Stimulated activated CD4-positive, alpha-beta T cell treated with anti-CD3 and anti-CD28 coated beads, Interleukin-15, amount 100 ng/mL, for 48 hours (primary cell): Measurements from ENCODE around the gene GNLY.
"Not testable (repeated sequence)": the region's sequence is repeated elsewhere in the genome, so short reads cannot be mapped to it uniquely, and the experiment has no call there.

ENCODE experiments used
- DNase-seq, 2 donors: peaks; one replicate each; pipeline ENCODE4 v3.0.0-alpha.2; 2020; ENCODE audit warnings: low read depth in 2 of 2

GNLY gene

GRCh38 chr2:85710687-85711577, 16.8 kb downstream of the GNLY start:
- no peak for DNase-seq

GRCh38 chr2:85711578-85712060, 17.5 kb downstream of the GNLY start:
- DNase-seq: no peak

- no peak for DNase-seq
Measured at GRCh38 chr2:85712336-85712735, 18.2 kb downstream of the GNLY start.

GRCh38 chr2:85712849-85713612, 18.9 kb downstream of the GNLY start:
- no peak for DNase-seq

GRCh38 chr2:85713836-85714235, 19.7 kb downstream of the GNLY start:
- no peak for DNase-seq

- DNase-seq: not testable (repeated sequence)
Measured at GRCh38 chr2:85714421-85714820, 20.3 kb downstream of the GNLY start.

- no peak for DNase-seq
Measured at GRCh38 chr2:85714841-85715240, 20.7 kb downstream of the GNLY start.

GRCh38 chr2:85716346-85716914, 22.3 kb downstream of the GNLY start:
- DNase-seq: no peak

- no peak for DNase-seq
Measured at GRCh38 chr2:85717308-85718008, 23.3 kb downstream of the GNLY start.

- no peak for DNase-seq
Measured at GRCh38 chr2:85718009-85718391, 23.8 kb downstream of the GNLY start.

GRCh38 chr2:85718885-85719492, 24.8 kb downstream of the GNLY start:
- no peak for DNase-seq

- no peak for DNase-seq
Measured at GRCh38 chr2:85719609-85720240, 25.6 kb downstream of the GNLY start.

- DNase-seq: no peak
Measured at GRCh38 chr2:85720533-85720932, 26.4 kb downstream of the GNLY start.

- no peak for DNase-seq
Measured at GRCh38 chr2:85721641-85722040, 27.5 kb downstream of the GNLY start.

GRCh38 chr2:85722519-85722918, 28.4 kb downstream of the GNLY start:
- no peak for DNase-seq

- DNase-seq: no peak
Measured at GRCh38 chr2:85723707-85724360, 29.7 kb downstream of the GNLY start.

- DNase-seq: no peak
Measured at GRCh38 chr2:85724731-85725181, 30.6 kb downstream of the GNLY start.

GRCh38 chr2:85725451-85725850, 31.3 kb downstream of the GNLY start:
- no peak for DNase-seq

- DNase-seq: no peak
Measured at GRCh38 chr2:85727798-85728197, 33.6 kb downstream of the GNLY start.

- DNase-seq: no peak
Measured at GRCh38 chr2:85728342-85728741, 34.2 kb downstream of the GNLY start.
